Posterior cingulate gyrus (tissue), 11 donors: ENCODE data around the gene TMPRSS11F.

Source experiments
- DNase-seq, 10 donors: peaks; one replicate each; pipeline versions ENCODE4 v3.0.0 to v3.0.0-alpha.2; 2020 to 2021; ENCODE audit warnings: mixed read lengths in 3 of 10
- intact Hi-C: fragments of 100-400 bp; cut with DNase I; formaldehyde crosslinking; loops from one replicate; pipeline ENCODE4 v1.15.1; 2023

Gene TMPRSS11F

GRCh38 chr4:68082758-68083157 lies 46.9 kb downstream of the TMPRSS11F start:
- intact Hi-C loops: loop anchor here (10.0 kb wide), 1 partner anchor 82 kb away; no protein-coding TSS in a partner anchor
- no peak for DNase-seq

- DNase-seq: no peak
- intact Hi-C loops: loop anchor here (10.0 kb wide), 2 partner anchors 85 kb away; no protein-coding TSS in a partner anchor
Measured at GRCh38 chr4:68079928-68080327, 49.7 kb downstream of the TMPRSS11F start.

- peak in 8 of 10 donors; percentile 31 to 92 (median 52) for DNase-seq
- intact Hi-C loops: loop anchor here (10.0 kb wide), 1 partner anchor 83 kb away; no protein-coding TSS in a partner anchor
Measured at GRCh38 chr4:68077737-68078136, 51.9 kb downstream of the TMPRSS11F start.

GRCh38 chr4:68077301-68077700 lies 52.4 kb downstream of the TMPRSS11F start:
- intact Hi-C loops: loop anchor here (10.0 kb wide), 1 partner anchor 82 kb away; no protein-coding TSS in a partner anchor
- DNase-seq: no peak

GRCh38 chr4:68076194-68076593 lies 53.5 kb downstream of the TMPRSS11F start:
- intact Hi-C loops: loop anchor here (10.0 kb wide), 1 partner anchor 81 kb away; no protein-coding TSS in a partner anchor
- no peak for DNase-seq

GRCh38 chr4:68074397-68074796 lies 55.3 kb downstream of the TMPRSS11F start:
- intact Hi-C loops: loop anchor here (10.0 kb wide), 1 partner anchor 80 kb away; no protein-coding TSS in a partner anchor
- DNase-seq: no peak

GRCh38 chr4:68070302-68070701 lies 59.4 kb downstream of the TMPRSS11F start:
- DNase-seq: no peak
- intact Hi-C loops: loop anchor here (10.0 kb wide), 1 partner anchor 76 kb away; no protein-coding TSS in a partner anchor

- intact Hi-C loops: no loop called here
- DNase-seq: peak in 2 of 10 donors; percentile 15 to 72
Measured at GRCh38 chr4:68062501-68062900, 67.2 kb downstream of the TMPRSS11F start.

GRCh38 chr4:68038272-68038671 lies 91.4 kb downstream of the TMPRSS11F start:
- intact Hi-C loops: no loop called here
- DNase-seq: peak in 3 of 10 donors; percentile 58 to 65 (median 63)

GRCh38 chr4:68021185-68021584 lies 108.5 kb downstream of the TMPRSS11F start:
- DNase-seq: no peak
- intact Hi-C loops: no loop called here

GRCh38 chr4:68011684-68012083 lies 118.0 kb downstream of the TMPRSS11F start:
- DNase-seq: no peak
- intact Hi-C loops: no loop called here
